Lower leg skin (tissue), 4 donors: ENCODE data around the gene S100Z. TPM values are rescaled to one million over a fixed set of nuclear protein-coding genes. Genes with fewer than 3 reads are reported as not detected.
"Not testable (repeated sequence)": the region's sequence is repeated elsewhere in the genome, so short reads cannot be mapped to it uniquely, and the experiment has no call there.

Experiments
- DNase-seq, 2 donors: peaks; one replicate each; pipeline ENCODE4 v3.0.0-alpha.2; 2019; ENCODE audit warnings: low spot score in 2 of 2
- H3K4me3 ChIP-seq: fragments of 200-600 bp; sonication (generic); 2 replicates; pipeline ENCODE4 v1.5.1; 2017; ENCODE audit warnings: mild to moderate bottlenecking, low read depth; ENCODE audit not compliant: poor library complexity, severe bottlenecking
- POLR2A ChIP-seq, 2 donors: fragments of 450-650 bp; IDR thresholded peaks; one replicate each; pipeline ENCODE4 v1.6.1; 2016 to 2017; ENCODE audit warnings: antibody characterized with exemption in 2 of 2, mild to moderate bottlenecking in 1 of 2, moderate library complexity in 1 of 2
- WGBS, 2 donors: methylation state at CpG; one replicate each; pipeline ENCODE4 v1.1.5; 2018; 5-methylcytosine and 5-hydroxymethylcytosine counted together
- intact Hi-C: fragments of 100-400 bp; cut with DNase I; formaldehyde crosslinking; loops from one replicate; pipeline ENCODE4 v1.15.0; 2023; ENCODE audit warnings: low total_unique reads
- total RNA-seq, 4 donors: library from RNA; depleted of rRNA; stranded (reverse); fragments of >200 nt; gene quantifications; one replicate each; pipeline ENCODE4 v1.1.0, GENCODE V29; 2016
- TF ChIP-seq, protein P1 (sequence below), 3 donors: fragments of 450-650 bp; IDR thresholded peaks; one replicate each; pipeline ENCODE4 v1.5.1; 2016; ENCODE audit warnings: antibody characterized with exemption in 3 of 3, mild to moderate bottlenecking in 3 of 3, moderate library complexity in 2 of 3

S100Z gene
- total RNA-seq, 4 donors from 2014 or later: not detected

DNA sequence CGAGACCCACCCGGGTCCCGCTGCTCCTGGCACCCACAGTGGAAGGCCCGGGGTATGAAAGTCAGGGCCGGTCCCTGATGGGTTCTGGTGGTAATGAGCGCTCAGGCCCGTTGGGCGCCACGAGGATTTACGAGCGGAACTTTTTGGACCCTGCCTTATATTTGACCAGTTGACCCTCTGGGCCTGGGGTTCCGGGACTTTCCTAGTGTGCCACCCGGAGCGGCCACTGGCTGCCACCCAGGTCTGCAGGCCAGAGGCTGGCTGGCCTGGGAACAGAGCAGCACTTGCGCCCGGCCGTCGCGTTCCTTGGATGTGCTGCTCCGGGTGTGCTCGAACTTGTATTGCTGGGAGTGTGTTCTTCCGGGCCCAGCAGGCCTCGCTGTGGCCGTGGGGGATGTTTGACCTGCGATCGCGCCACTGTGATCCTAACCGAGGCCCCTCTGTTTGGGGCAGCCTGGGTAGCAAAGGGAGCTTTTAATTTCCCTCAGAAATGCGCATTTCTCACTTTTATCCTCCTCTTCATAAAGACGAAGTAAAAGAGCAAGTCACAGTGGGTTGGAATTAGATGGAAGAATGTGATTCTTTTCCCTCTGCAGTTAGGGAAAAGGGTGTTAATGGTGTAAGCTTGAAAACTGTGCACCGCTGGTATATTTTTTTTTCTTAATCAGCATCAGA is 29.8 kb upstream of the S100Z start:
- DNase-seq: no peak
- no peak for TF ChIP-seq POLR2A (IDR thresholded peaks at IDR 0.05)
- TF ChIP-seq, protein P1, sequence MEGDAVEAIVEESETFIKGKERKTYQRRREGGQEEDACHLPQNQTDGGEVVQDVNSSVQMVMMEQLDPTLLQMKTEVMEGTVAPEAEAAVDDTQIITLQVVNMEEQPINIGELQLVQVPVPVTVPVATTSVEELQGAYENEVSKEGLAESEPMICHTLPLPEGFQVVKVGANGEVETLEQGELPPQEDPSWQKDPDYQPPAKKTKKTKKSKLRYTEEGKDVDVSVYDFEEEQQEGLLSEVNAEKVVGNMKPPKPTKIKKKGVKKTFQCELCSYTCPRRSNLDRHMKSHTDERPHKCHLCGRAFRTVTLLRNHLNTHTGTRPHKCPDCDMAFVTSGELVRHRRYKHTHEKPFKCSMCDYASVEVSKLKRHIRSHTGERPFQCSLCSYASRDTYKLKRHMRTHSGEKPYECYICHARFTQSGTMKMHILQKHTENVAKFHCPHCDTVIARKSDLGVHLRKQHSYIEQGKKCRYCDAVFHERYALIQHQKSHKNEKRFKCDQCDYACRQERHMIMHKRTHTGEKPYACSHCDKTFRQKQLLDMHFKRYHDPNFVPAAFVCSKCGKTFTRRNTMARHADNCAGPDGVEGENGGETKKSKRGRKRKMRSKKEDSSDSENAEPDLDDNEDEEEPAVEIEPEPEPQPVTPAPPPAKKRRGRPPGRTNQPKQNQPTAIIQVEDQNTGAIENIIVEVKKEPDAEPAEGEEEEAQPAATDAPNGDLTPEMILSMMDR (IDR thresholded peaks at IDR 0.05): no peak
- H3K4me3 ChIP-seq: peak overlapping the region; percentile 49
- intact Hi-C loops: no loop called here
- WGBS, 2 donors: 24 to 25% methylated on average over 27 to 31 of the region's 31 CpGs

DNA sequence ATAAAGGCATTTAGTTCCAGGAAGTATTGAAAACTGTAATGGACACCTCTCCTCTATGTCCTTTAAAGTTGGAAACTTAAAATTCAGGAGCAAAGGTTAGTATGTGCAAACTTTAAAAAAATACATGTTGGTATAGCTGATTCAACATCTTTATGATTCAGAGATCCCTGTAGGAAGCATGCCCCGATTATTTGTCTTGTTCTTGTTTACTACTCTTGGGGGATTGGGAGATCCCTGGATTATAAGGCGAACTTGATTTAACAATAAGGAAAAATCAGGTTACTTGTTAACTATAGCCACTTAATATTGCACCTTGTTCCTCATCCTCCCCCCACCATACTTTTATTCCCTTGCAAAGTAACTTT is 29.3 kb upstream of the S100Z start:
- DNase-seq: no peak
- no peak for TF ChIP-seq POLR2A (IDR thresholded peaks at IDR 0.05)
- TF ChIP-seq, protein P1 (IDR thresholded peaks at IDR 0.05): no peak
- 48 to 57% methylated on average over 2 of the region's 2 CpGs for WGBS, 2 donors
- intact Hi-C loops: no loop called here
- no peak overlapping the region for H3K4me3 ChIP-seq

DNA sequence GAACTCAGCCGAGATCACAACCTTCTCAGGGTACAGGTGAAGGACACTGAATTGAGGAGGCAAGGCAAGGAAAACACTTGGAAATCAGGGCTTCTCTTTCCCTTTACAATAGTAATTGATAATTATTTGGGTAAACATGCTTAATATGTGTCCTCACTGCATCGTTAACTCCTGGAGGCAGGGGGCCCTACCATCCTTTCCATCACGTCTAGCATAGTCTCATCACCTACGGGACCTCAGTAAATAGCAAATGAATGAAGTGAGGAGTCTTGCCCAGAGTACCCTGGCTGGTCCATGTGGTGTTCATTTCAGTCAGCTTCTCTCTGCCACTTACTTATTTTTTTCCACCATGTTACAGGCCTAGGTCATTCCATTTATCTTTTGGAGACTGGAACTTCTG is 28.7 kb upstream of the S100Z start:
- H3K4me3 ChIP-seq: no peak overlapping the region
- TF ChIP-seq, protein P1 (IDR thresholded peaks at IDR 0.05): no peak
- no peak for TF ChIP-seq POLR2A (IDR thresholded peaks at IDR 0.05)
- WGBS, 2 donors: 69 to 83% methylated on average over 4 of the region's 4 CpGs
- no peak for DNase-seq
- intact Hi-C loops: no loop called here

DNA sequence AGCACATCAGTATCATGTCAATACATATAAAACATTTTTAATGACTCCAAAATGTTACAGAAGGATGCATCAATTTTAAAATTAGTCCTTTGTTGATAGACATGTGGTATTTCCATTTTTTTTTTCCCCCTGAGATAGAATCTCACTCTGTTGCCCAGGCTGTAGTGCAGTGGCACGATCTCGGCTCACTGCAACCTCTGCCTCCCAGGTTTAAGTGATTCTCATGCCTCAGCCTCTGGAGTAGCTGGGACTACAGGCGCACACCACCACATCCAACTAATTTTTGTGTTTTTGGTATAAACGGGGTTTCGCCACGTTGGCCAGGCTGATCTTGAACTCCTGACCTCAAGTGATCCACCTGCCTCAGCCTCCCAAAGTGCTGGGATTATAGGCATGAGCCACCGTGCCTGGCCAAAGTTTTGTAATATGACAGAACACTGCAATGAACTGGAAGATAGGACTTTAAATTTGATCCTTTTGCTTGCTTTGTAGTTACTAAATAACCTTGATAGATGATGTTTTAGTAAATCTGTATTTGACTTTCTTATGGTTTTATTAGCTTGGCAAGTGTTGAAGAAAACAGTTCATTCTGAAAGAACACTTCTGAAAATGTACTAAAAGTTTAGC is 27.6 kb upstream of the S100Z start:
- not testable (repeated sequence) for DNase-seq
- WGBS, 2 donors: 78 to 90% methylated on average over 7 of the region's 7 CpGs

DNA sequence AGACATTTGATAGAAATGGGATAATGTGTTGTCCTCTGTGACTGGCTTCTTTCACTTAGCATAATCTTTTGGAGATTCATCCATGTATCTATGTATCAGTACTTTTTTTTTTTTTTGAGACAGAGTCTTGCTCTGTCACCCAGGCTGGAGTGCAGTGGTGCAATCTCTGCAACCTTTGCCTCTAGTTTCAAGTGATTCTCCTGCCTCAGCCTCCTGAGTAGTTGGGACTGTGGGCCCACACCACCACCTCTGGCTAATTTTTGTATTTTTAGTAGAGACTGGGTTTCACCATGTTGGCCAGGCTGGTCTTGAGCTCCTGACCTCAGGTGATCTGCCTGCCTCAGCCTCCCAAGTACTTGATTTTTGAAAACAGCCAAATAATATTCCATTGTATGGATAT is 23.4 kb upstream of the S100Z start:
- H3K4me3 ChIP-seq, intact Hi-C loops: not testable (repeated sequence)

More for the DNA sequence above, 27.6 kb upstream of the S100Z start:
- intact Hi-C loops, H3K4me3 ChIP-seq: not testable (repeated sequence)

DNA sequence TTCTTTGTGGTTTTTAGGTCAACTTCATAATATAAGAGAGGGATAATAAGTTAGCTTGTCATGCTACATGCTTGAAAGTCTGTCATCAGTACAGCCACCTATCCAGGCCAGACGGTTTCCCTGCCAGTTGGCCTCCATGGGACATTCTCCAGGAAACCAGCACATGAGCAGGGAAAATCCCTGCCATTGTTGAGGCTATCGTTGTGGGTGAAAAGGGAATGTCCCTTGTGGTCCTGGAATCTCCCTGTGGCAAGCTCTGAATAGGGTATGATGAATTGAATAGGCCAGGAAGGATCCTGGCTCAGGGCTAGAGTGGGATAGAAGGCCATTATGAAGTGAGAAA is 18.7 kb upstream of the S100Z start:
- 27 to 29% methylated on average over 2 of the region's 2 CpGs for WGBS, 2 donors
- intact Hi-C loops: no loop called here

More for the DNA sequence above, 23.4 kb upstream of the S100Z start:
- not testable (repeated sequence) for DNase-seq

DNA sequence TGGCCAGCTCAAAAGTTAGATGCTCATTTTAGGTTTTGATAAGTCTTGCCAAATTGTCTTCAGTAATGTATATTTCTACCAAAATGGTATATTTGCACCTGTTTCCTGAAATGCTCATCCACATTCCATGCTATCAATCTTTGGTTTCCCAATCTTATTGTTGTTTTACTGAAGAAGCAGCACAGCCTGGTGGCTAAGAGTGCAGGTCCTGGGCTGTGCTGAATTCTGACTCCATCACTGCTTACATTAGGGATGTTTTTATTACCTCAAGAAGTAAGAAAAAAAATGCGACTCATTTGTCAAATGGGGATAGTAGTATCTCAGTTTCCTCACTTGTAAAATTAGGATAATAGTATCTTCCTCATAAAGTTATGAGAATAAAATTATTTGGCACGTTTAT is 13.6 kb upstream of the S100Z start:
- intact Hi-C loops: no loop called here
- H3K4me3 ChIP-seq: no peak overlapping the region
- 85 to 91% methylated on average over 2 of the region's 2 CpGs for WGBS, 2 donors
- DNase-seq: no peak
- no peak for TF ChIP-seq POLR2A (IDR thresholded peaks at IDR 0.05)
- TF ChIP-seq, protein P1 (IDR thresholded peaks at IDR 0.05): no peak

More for the DNA sequence above, 18.7 kb upstream of the S100Z start:
- DNase-seq: peak in 1 of 2 donors; percentile 17
- TF ChIP-seq POLR2A (IDR thresholded peaks at IDR 0.05): no peak
- no peak overlapping the region for H3K4me3 ChIP-seq
